HG03095 (cell line): ENCODE measurements around the gene PCARE.

Experiments
- ATAC-seq: cut with Tn5 transposase; IDR thresholded peaks from one replicate; pipeline ENCODE4 v1.9.1; 2021; ENCODE audit warnings: moderate library complexity; ENCODE audit not compliant: unreplicated experiment

The PCARE gene

GRCh38 chr2:29063646-29064345 is 10.5 kb downstream of the PCARE start:
- ATAC-seq: no peak

- no peak for ATAC-seq
Measured at GRCh38 chr2:29063056-29063455, 11.3 kb downstream of the PCARE start.

GRCh38 chr2:29062371-29062770 is 12.0 kb downstream of the PCARE start:
- ATAC-seq: no peak

GRCh38 chr2:29061616-29062015 is 12.7 kb downstream of the PCARE start:
- ATAC-seq: no peak

GRCh38 chr2:29061176-29061575 is 13.1 kb downstream of the PCARE start:
- no peak for ATAC-seq

GRCh38 chr2:29060441-29060840 is 13.9 kb downstream of the PCARE start:
- no peak for ATAC-seq

GRCh38 chr2:29059624-29060023 is 14.7 kb downstream of the PCARE start:
- ATAC-seq: no peak

GRCh38 chr2:29057006-29057405 is 17.3 kb downstream of the PCARE start:
- no peak for ATAC-seq

- ATAC-seq: no peak
Measured at GRCh38 chr2:29056452-29056851, 17.9 kb downstream of the PCARE start.

- ATAC-seq: no peak
Measured at GRCh38 chr2:29055601-29056000, 18.7 kb downstream of the PCARE start.

- ATAC-seq: no peak
Measured at GRCh38 chr2:29054430-29054829, 19.9 kb downstream of the PCARE start.

- no peak for ATAC-seq
Measured at GRCh38 chr2:29053670-29054400, 20.5 kb downstream of the PCARE start.

GRCh38 chr2:29053223-29053622 is 21.1 kb downstream of the PCARE start:
- no peak for ATAC-seq

- no peak for ATAC-seq
Measured at GRCh38 chr2:29052807-29053206, 21.5 kb downstream of the PCARE start.

- no peak for ATAC-seq
Measured at GRCh38 chr2:29051730-29052129, 22.6 kb downstream of the PCARE start.

- ATAC-seq: no peak
Measured at GRCh38 chr2:29050591-29050990, 23.7 kb downstream of the PCARE start.

GRCh38 chr2:29047083-29047845 is 27.1 kb downstream of the PCARE start:
- ATAC-seq: no peak

- no peak for ATAC-seq
Measured at GRCh38 chr2:29046321-29046720, 28.0 kb downstream of the PCARE start.

GRCh38 chr2:29044459-29044858 is 29.9 kb downstream of the PCARE start:
- ATAC-seq: no peak

- no peak for ATAC-seq
Measured at GRCh38 chr2:29042561-29043075, 31.7 kb downstream of the PCARE start.

- ATAC-seq: no peak
Measured at GRCh38 chr2:29041161-29041660, 33.1 kb downstream of the PCARE start.
